Measurements from ENCODE around the gene ANKRD11.

DNA sequence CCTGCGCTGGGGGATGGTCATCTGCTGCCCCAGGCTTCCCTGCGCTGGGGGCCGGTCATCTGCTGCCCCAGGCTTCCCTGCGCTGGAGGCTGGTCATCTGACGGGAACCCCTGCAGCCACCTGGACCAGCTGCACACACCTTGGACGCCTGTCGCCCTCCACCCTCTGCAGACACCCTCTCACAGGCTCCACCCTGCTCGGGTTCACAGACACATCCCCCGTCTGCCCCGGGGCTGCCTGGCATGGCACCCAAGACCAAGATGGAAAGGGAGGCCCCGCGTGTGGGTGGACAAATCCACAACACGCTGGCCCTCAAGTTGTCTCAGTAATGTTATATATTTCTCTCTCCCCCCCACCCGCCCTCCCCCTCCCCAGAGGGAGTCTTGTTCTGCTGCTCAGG, 89.6 kb downstream of the ANKRD11 start:
- TF ChIP-seq CTCF (IDR thresholded peaks at IDR 0.05; ENCODE audit: insufficient read depth, low read length, poor library complexity, severe bottlenecking) (no peak), EZH2phosphoT487 (conservative IDR thresholded peaks at IDR 0.05; ENCODE audit: low read length) (no peak)

Data from SU-DHL-6 (cell line).